Osteoblast (primary cell): ENCODE measurements around the gene NR5A2. TPM values are rescaled to one million over a fixed set of nuclear protein-coding genes. Genes with fewer than 3 reads are reported as not detected.

Experiments used
- DNase-seq: peaks from one replicate; pipeline ENCODE4 v3.0.0; 2011; ENCODE audit warnings: low spot score, mixed read lengths; ENCODE audit not compliant: insufficient read length; ENCODE audit errors: missing footprints
- H2AFZ ChIP-seq: 2 replicates; pipeline ENCODE4 v1.6.0; 2011; ENCODE audit warnings: mild to moderate bottlenecking, low read length
- H3K27ac ChIP-seq: 2 replicates; pipeline ENCODE4 v1.5.1; 2011; ENCODE audit warnings: mild to moderate bottlenecking, low read depth, low read length, moderate library complexity
- H3K27me3 ChIP-seq: 2 replicates; pipeline ENCODE4 v1.6.0; 2012; ENCODE audit warnings: mild to moderate bottlenecking, control low read depth, inconsistent platforms, low read length, moderate library complexity; ENCODE audit not compliant: insufficient read depth
- H3K36me3 ChIP-seq: 2 replicates; pipeline ENCODE4 v1.5.1; 2011; ENCODE audit warnings: mild to moderate bottlenecking, low read length, control low read depth, moderate library complexity; ENCODE audit not compliant: insufficient read depth
- H3K4me1 ChIP-seq: 2 replicates; pipeline ENCODE4 v1.5.1; 2011; ENCODE audit warnings: mild to moderate bottlenecking, low read length, control low read depth, moderate library complexity; ENCODE audit not compliant: insufficient read depth
- H3K4me2 ChIP-seq: 2 replicates; pipeline ENCODE4 v1.6.0; 2011; ENCODE audit warnings: mild to moderate bottlenecking, low read length; ENCODE audit not compliant: insufficient read depth
- H3K4me3 ChIP-seq: fragments of 200-600 bp; sonication (generic); 3 replicates; pipeline ENCODE4 v1.5.1; 2012; ENCODE audit warnings: mild to moderate bottlenecking, low read length, inconsistent platforms; ENCODE audit not compliant: insufficient read depth
- H3K79me2 ChIP-seq: 2 replicates; pipeline ENCODE4 v1.6.0; 2012; ENCODE audit warnings: mild to moderate bottlenecking, low read length, control low read depth, inconsistent platforms; ENCODE audit not compliant: insufficient read depth
- H3K9me3 ChIP-seq: 2 replicates; pipeline ENCODE4 v1.5.1; 2011; ENCODE audit warnings: low read depth, low read length, control low read depth
- H4K20me1 ChIP-seq: 2 replicates; pipeline ENCODE4 v1.6.0; 2012; ENCODE audit warnings: mild to moderate bottlenecking, low read length, control low read depth; ENCODE audit not compliant: insufficient read depth
- CTCF ChIP-seq: IDR thresholded peaks from 2 replicates; pipeline ENCODE4 v1.5.1; 2011; ENCODE audit warnings: mild to moderate bottlenecking, low read depth, low read length, moderate library complexity; ENCODE audit errors: extremely low read depth
- total RNA-seq: library from RNA; depleted of rRNA; stranded (reverse); fragments of >200 nt; gene quantifications from 2 replicates; pipeline ENCODE4 v1.2.3, GENCODE V29; 2012

Gene NR5A2
- total RNA-seq, 1 donor = not detected

- no peaks in the 10 kb centered on the region for H3K9me3 ChIP-seq
- no peaks in the 10 kb centered on the region for H3K79me2 ChIP-seq
- no peak overlapping the region for H3K27ac ChIP-seq
- no peaks in the 10 kb centered on the region for H3K27me3 ChIP-seq
- no peak overlapping the region for H3K4me2 ChIP-seq
- DNase-seq = no peak
- H3K4me3 ChIP-seq = no peak overlapping the region
- no peaks in the 10 kb centered on the region for H3K36me3 ChIP-seq
- H3K4me1 ChIP-seq = no peaks in the 10 kb centered on the region
- no peak overlapping the region for H2AFZ ChIP-seq
- TF ChIP-seq CTCF = no peak
- no peaks in the 10 kb centered on the region for H4K20me1 ChIP-seq
These were observed 136.4 kb downstream of the NR5A2 start for GRCh38 chr1:200163911-200164310.

- DNase-seq = no peak
- Histone ChIP-seq H4K20me1 (no peaks in the 10 kb centered on the region), H2AFZ (peak overlapping the region; percentile 2), H3K9me3 (no peaks in the 10 kb centered on the region), H3K36me3 (no peaks in the 10 kb centered on the region), H3K27me3 (no peaks in the 10 kb centered on the region), H3K4me2 (no peak overlapping the region), H3K79me2 (no peaks in the 10 kb centered on the region), H3K4me3 (no peak overlapping the region), H3K4me1 (no peaks in the 10 kb centered on the region), H3K27ac (no peak overlapping the region)
- no peak for TF ChIP-seq CTCF
These were observed 138.1 kb downstream of the NR5A2 start for GRCh38 chr1:200165493-200166220.

GRCh38 chr1:200166411-200166810 lies 138.9 kb downstream of the NR5A2 start:
- Histone ChIP-seq H2AFZ (no peak overlapping the region), H3K36me3 (no peaks in the 10 kb centered on the region), H3K4me1 (no peaks in the 10 kb centered on the region), H3K79me2 (no peaks in the 10 kb centered on the region), H4K20me1 (no peaks in the 10 kb centered on the region), H3K4me2 (no peak overlapping the region), H3K27me3 (no peaks in the 10 kb centered on the region), H3K9me3 (no peaks in the 10 kb centered on the region), H3K27ac (no peak overlapping the region), H3K4me3 (no peak overlapping the region)
- no peak for TF ChIP-seq CTCF
- no peak for DNase-seq

GRCh38 chr1:200168926-200169325 lies 141.4 kb downstream of the NR5A2 start:
- no peak for TF ChIP-seq CTCF
- no peaks in the 10 kb centered on the region for H4K20me1 ChIP-seq
- peaks cover 12% of the 10 kb centered on the region for H3K4me1 ChIP-seq
- no peaks in the 10 kb centered on the region for H3K27me3 ChIP-seq
- H3K27ac ChIP-seq = no peak overlapping the region
- H3K79me2 ChIP-seq = no peaks in the 10 kb centered on the region
- H3K36me3 ChIP-seq = no peaks in the 10 kb centered on the region
- DNase-seq = no peak
- H3K4me2 ChIP-seq = no peak overlapping the region
- H3K4me3 ChIP-seq = no peak overlapping the region
- H3K9me3 ChIP-seq = no peaks in the 10 kb centered on the region
- H2AFZ ChIP-seq = no peak overlapping the region
